ENCODE results near the gene SEMA3C. TPM values are rescaled to one million over a fixed set of nuclear protein-coding genes. Genes with fewer than 3 reads are reported as not detected.

Gene SEMA3C
- total RNA-seq, 2 donors from 2014 or later = 0.09 to 0.15 TPM

- no peak for DNase-seq
- Mint-ChIP-seq H3K9me3 (no peaks in the 10 kb centered on the region), H3K4me1 (no peaks in the 10 kb centered on the region), H3K36me3 (ENCODE audit: low read depth) (no peaks in the 10 kb centered on the region), H3K27me3 (ENCODE audit: insufficient read depth) (peaks cover 5% of the 10 kb centered on the region), H3K27ac (no peak overlapping the region), H3K4me3 (no peak overlapping the region)
- H3K27me3 ChIP-seq (ENCODE audit: control insufficient read depth, insufficient read depth, low read length, poor library complexity, severe bottlenecking) = no peaks in the 10 kb centered on the region
- H3K27ac ChIP-seq (ENCODE audit: low read depth, low read length) = no peak overlapping the region
- no peaks in the 10 kb centered on the region for H3K9me3 ChIP-seq (ENCODE audit: control insufficient read depth, low read length)
- no peak for TF ChIP-seq CTCF (conservative IDR thresholded peaks at IDR 0.05)
- H3K9ac ChIP-seq (ENCODE audit: extremely low read depth, low read length, poor library complexity, severe bottlenecking) = no peak overlapping the region
- no peaks in the 10 kb centered on the region for H3K36me3 ChIP-seq (ENCODE audit: control insufficient read depth, insufficient read depth, low read length)
- 60 to 100% methylated on average over 1 to 3 of the region's 4 CpGs for WGBS, 2 experiments (ENCODE audit: insufficient coverage in 1 of 2, insufficient read length in 1 of 2)
- H3K4me1 ChIP-seq (ENCODE audit: control insufficient read depth, insufficient read depth, low read length) = peaks cover 3% of the 10 kb centered on the region
- no peak overlapping the region for H3K4me3 ChIP-seq (ENCODE audit: low read length)
Observed at GRCh38 chr7:80736371-80737125, 182.3 kb downstream of the SEMA3C start.

GRCh38 chr7:80735330-80735729 is 183.5 kb downstream of the SEMA3C start:
- WGBS, 2 experiments (ENCODE audit: insufficient coverage in 1 of 2, insufficient read length in 1 of 2) = 94% methylated on average over 9 to 12 of the region's 12 CpGs
- TF ChIP-seq CTCF (conservative IDR thresholded peaks at IDR 0.05) = no peak
- peaks cover 4% of the 10 kb centered on the region for H3K4me1 Mint-ChIP-seq
- Histone ChIP-seq H3K4me1 (ENCODE audit: control insufficient read depth, insufficient read depth, low read length) (peaks cover 3% of the 10 kb centered on the region), H3K9me3 (ENCODE audit: control insufficient read depth, low read length) (no peaks in the 10 kb centered on the region), H3K9ac (ENCODE audit: extremely low read depth, low read length, poor library complexity, severe bottlenecking) (no peak overlapping the region), H3K27ac (ENCODE audit: low read depth, low read length) (no peak overlapping the region), H3K27me3 (ENCODE audit: control insufficient read depth, insufficient read depth, low read length, poor library complexity, severe bottlenecking) (no peaks in the 10 kb centered on the region), H3K36me3 (ENCODE audit: control insufficient read depth, insufficient read depth, low read length) (no peaks in the 10 kb centered on the region), H3K4me3 (ENCODE audit: low read length) (no peak overlapping the region)
- no peaks in the 10 kb centered on the region for H3K36me3 Mint-ChIP-seq (ENCODE audit: low read depth)
- H3K9me3 Mint-ChIP-seq = no peaks in the 10 kb centered on the region
- peaks cover 5% of the 10 kb centered on the region for H3K27me3 Mint-ChIP-seq (ENCODE audit: insufficient read depth)
- no peak overlapping the region for H3K27ac Mint-ChIP-seq
- DNase-seq = no peak
- H3K4me3 Mint-ChIP-seq = no peak overlapping the region

GRCh38 chr7:80734011-80734410 is 184.8 kb downstream of the SEMA3C start:
- Mint-ChIP-seq H3K4me3 (no peak overlapping the region), H3K36me3 (ENCODE audit: low read depth) (no peaks in the 10 kb centered on the region), H3K27ac (no peak overlapping the region), H3K9me3 (no peaks in the 10 kb centered on the region), H3K27me3 (ENCODE audit: insufficient read depth) (peaks cover 7% of the 10 kb centered on the region), H3K4me1 (peaks cover 4% of the 10 kb centered on the region)
- no peak for TF ChIP-seq CTCF (conservative IDR thresholded peaks at IDR 0.05)
- Histone ChIP-seq H3K27me3 (ENCODE audit: control insufficient read depth, insufficient read depth, low read length, poor library complexity, severe bottlenecking) (no peaks in the 10 kb centered on the region), H3K27ac (ENCODE audit: low read depth, low read length) (no peak overlapping the region), H3K9ac (ENCODE audit: extremely low read depth, low read length, poor library complexity, severe bottlenecking) (no peak overlapping the region), H3K9me3 (ENCODE audit: control insufficient read depth, low read length) (no peaks in the 10 kb centered on the region), H3K4me1 (ENCODE audit: control insufficient read depth, insufficient read depth, low read length) (peaks cover 3% of the 10 kb centered on the region), H3K36me3 (ENCODE audit: control insufficient read depth, insufficient read depth, low read length) (no peaks in the 10 kb centered on the region), H3K4me3 (ENCODE audit: low read length) (no peak overlapping the region)
- WGBS, 2 experiments (ENCODE audit: insufficient coverage in 1 of 2, insufficient read length in 1 of 2) = 84 to 86% methylated on average over 1 to 4 of the region's 4 CpGs
- DNase-seq = no peak
